H1 (cell line): Measurements from ENCODE around the gene RCAN3. TPM values are rescaled to one million over a fixed set of nuclear protein-coding genes. Genes with fewer than 3 reads are reported as not detected.

Experiments
- CTCF ChIA-PET: fragments of 300-600 bp; sonication (Branson Sonifier 250); formaldehyde crosslinking; loops from one replicate; lab custom pipeline; 2021; ENCODE audit not compliant: partially characterized antibody; lab: Charles Lee
- POLR2A ChIA-PET: fragments of 300-600 bp; sonication (Branson Sonifier 250); formaldehyde crosslinking; loops from one replicate; lab custom pipeline; 2021; ENCODE audit warnings: inconsistent platforms; ENCODE audit not compliant: partially characterized antibody; lab: Charles Lee
- DNase-seq, 2 experiments: peaks; one replicate each; pipeline versions ENCODE4 v3.0.0 to v3.0.0-alpha.2; 2010 to 2022; ENCODE audit warnings: low spot score in 2 of 2, low read depth in 1 of 2, mixed read lengths in 1 of 2
- FAIRE-seq: peaks from 2 replicates; lab custom pipeline; 2011; peaks lifted over from hg19 to GRCh38; lab: Jason Lieb, UNC
- H2AFZ ChIP-seq: 2 replicates; pipeline ENCODE4 v1.8.1; 2012; ENCODE audit warnings: low read length, inconsistent platforms
- H2AK5ac ChIP-seq: 2 replicates; pipeline ENCODE4 v1.6.1; 2013; ENCODE audit warnings: low read depth, low read length
- H2BK120ac ChIP-seq: replicated peaks from 2 replicates; pipeline ENCODE3; 2013; ENCODE audit warnings: low read depth, low read length, inconsistent platforms
- H2BK12ac ChIP-seq: 2 replicates; pipeline ENCODE4 v1.6.1; 2013; ENCODE audit warnings: low read depth, low read length
- H2BK15ac ChIP-seq: 2 replicates; pipeline ENCODE4 v1.6.1; 2013; ENCODE audit warnings: low read length
- H2BK20ac ChIP-seq: 2 replicates; pipeline ENCODE4 v1.6.1; 2013; ENCODE audit warnings: low read length
- H2BK5ac ChIP-seq: 2 replicates; pipeline ENCODE4 v1.6.1; 2013; ENCODE audit warnings: low read depth, low read length
- H3K14ac ChIP-seq: 2 replicates; pipeline ENCODE4 v1.6.1; 2013; ENCODE audit warnings: inconsistent platforms; ENCODE audit not compliant: insufficient read length
- H3K18ac ChIP-seq: 2 replicates; pipeline ENCODE4 v1.6.1; 2013; ENCODE audit warnings: low read length; ENCODE audit errors: extremely low read depth
- H3K23ac ChIP-seq: 2 replicates; pipeline ENCODE4 v1.6.1; 2013; ENCODE audit warnings: inconsistent platforms; ENCODE audit not compliant: insufficient read length
- H3K23me2 ChIP-seq: 2 replicates; pipeline ENCODE4 v1.6.1; 2013; ENCODE audit warnings: low read depth, low read length
- H3K27ac ChIP-seq: 2 replicates; pipeline ENCODE4 v1.6.1; 2011; ENCODE audit warnings: low read depth, low read length, inconsistent platforms
- H3K27me3 ChIP-seq, 4 experiments: replicated peaks in 1 of 4; 1 replicate in 1 of 4; 2 replicates in 3 of 4; pipeline versions ENCODE4 v1.6.1 to v1.8.1; 2011 to 2013; ENCODE audit warnings: low read length in 3 of 4, mild to moderate bottlenecking in 3 of 4, inconsistent platforms in 2 of 4, mixed read lengths in 2 of 4, moderate library complexity in 1 of 4; ENCODE audit not compliant: control insufficient read depth in 3 of 4, insufficient read depth in 3 of 4; ENCODE audit errors: extremely low read depth in 1 of 4
- H3K36me3 ChIP-seq, 4 experiments: 2 replicates each; pipeline versions ENCODE4 v1.6.1 to v1.8.1; 2011 to 2013; ENCODE audit warnings: mild to moderate bottlenecking in 4 of 4, low read length in 3 of 4, moderate library complexity in 2 of 4, control low read depth in 1 of 4, inconsistent platforms in 1 of 4; ENCODE audit not compliant: insufficient read depth in 4 of 4, control insufficient read depth in 2 of 4
- H3K4ac ChIP-seq: replicated peaks from 2 replicates; pipeline ENCODE3; 2013; ENCODE audit warnings: low read length, low read depth, mixed read lengths, inconsistent platforms; ENCODE audit not compliant: insufficient read length
- H3K4me1 ChIP-seq, 4 experiments: replicated peaks in 1 of 4; 1 replicate in 1 of 4; 2 replicates in 3 of 4; pipeline versions ENCODE4 v1.6.1 to v1.8.1; 2011 to 2013; ENCODE audit warnings: low read length in 3 of 4, inconsistent platforms in 2 of 4, mixed read lengths in 1 of 4; ENCODE audit not compliant: insufficient read depth in 4 of 4, control insufficient read depth in 3 of 4
- H3K4me2 ChIP-seq, 2 experiments: 2 replicates each; pipeline versions ENCODE4 v1.6.1 to v1.8.1; 2011 to 2013; ENCODE audit warnings: low read depth in 2 of 2, low read length in 2 of 2, control low read depth in 1 of 2, inconsistent platforms in 1 of 2, mild to moderate bottlenecking in 1 of 2; ENCODE audit not compliant: insufficient read depth in 1 of 2
- H3K4me3 ChIP-seq, 4 experiments: fragments of 200-600, 300-600 bp in 1 of 4; sonication (generic), shearing (Covaris generic), sonication (Bioruptor Twin) in 1 of 4; 2 replicates each; pipeline versions ENCODE4 v1.5.1 to v1.8.1; 2011 to 2016; ENCODE audit warnings: low read length in 4 of 4, low read depth in 3 of 4, control low read depth in 2 of 4, inconsistent platforms in 2 of 4, mild to moderate bottlenecking in 2 of 4, mixed read lengths in 1 of 4, moderate library complexity in 1 of 4; ENCODE audit not compliant: insufficient read depth in 2 of 4; ENCODE audit errors: extremely low read depth in 1 of 4
- H3K56ac ChIP-seq: replicated peaks from 2 replicates; pipeline ENCODE3; 2013; ENCODE audit warnings: low read depth, mild to moderate bottlenecking, mixed read lengths, low read length, inconsistent platforms; ENCODE audit not compliant: insufficient read length
- H3K79me1 ChIP-seq: 2 replicates; pipeline ENCODE4 v1.6.1; 2013; ENCODE audit warnings: low read depth, low read length, control low read depth
- H3K79me2 ChIP-seq, 2 experiments: 2 replicates each; pipeline versions ENCODE4 v1.6.1 to v1.8.1; 2012 to 2013; ENCODE audit warnings: low read length in 2 of 2, mild to moderate bottlenecking in 2 of 2, inconsistent platforms in 1 of 2; ENCODE audit not compliant: insufficient read depth in 2 of 2, control insufficient read depth in 1 of 2
- H3K9ac ChIP-seq, 4 experiments: replicated peaks in 1 of 4; 1 replicate in 1 of 4; 2 replicates in 3 of 4; pipeline versions ENCODE4 v1.6.1 to v1.8.1; 2011 to 2013; ENCODE audit warnings: low read depth in 3 of 4, low read length in 3 of 4, control low read depth in 2 of 4, mild to moderate bottlenecking in 2 of 4, moderate library complexity in 2 of 4, inconsistent platforms in 1 of 4; ENCODE audit errors: extremely low read depth in 1 of 4
- H3K9me3 ChIP-seq, 2 experiments: 2 replicates each; pipeline versions ENCODE4 v1.6.1 to v1.8.1; 2012 to 2013; ENCODE audit warnings: mild to moderate bottlenecking in 2 of 2, moderate library complexity in 2 of 2, control low read depth in 1 of 2, inconsistent platforms in 1 of 2, low read depth in 1 of 2, low read length in 1 of 2, mixed read lengths in 1 of 2; ENCODE audit not compliant: insufficient read depth in 2 of 2
- H4K20me1 ChIP-seq, 2 experiments: replicated peaks in 1 of 2; 2 replicates each; pipeline versions ENCODE3 to v1.8.1; 2011 to 2013; ENCODE audit warnings: inconsistent platforms in 2 of 2, low read length in 2 of 2, mild to moderate bottlenecking in 1 of 2; ENCODE audit not compliant: insufficient read depth in 2 of 2, control insufficient read depth in 1 of 2
- H4K5ac ChIP-seq: 2 replicates; pipeline ENCODE4 v1.6.1; 2013; ENCODE audit warnings: low read length, low read depth, mixed read lengths, inconsistent platforms; ENCODE audit not compliant: insufficient read length
- H4K8ac ChIP-seq: 2 replicates; pipeline ENCODE4 v1.8.0; 2013; ENCODE audit warnings: mild to moderate bottlenecking, moderate library complexity, low read length, inconsistent platforms; ENCODE audit not compliant: insufficient read depth; ENCODE audit errors: extremely low read depth
- H4K91ac ChIP-seq: replicated peaks from 2 replicates; pipeline ENCODE3; 2013; ENCODE audit warnings: low read length, mixed read lengths, inconsistent platforms; ENCODE audit not compliant: insufficient read length
- CBX8 ChIP-seq: fragments of 300-800, 300-1000 bp; sonication (generic); IDR thresholded peaks from 2 replicates; pipeline ENCODE4 v1.7.1; 2016; ENCODE audit warnings: low read depth, low read length, borderline replicate concordance
- EP300 ChIP-seq, 2 experiments: IDR thresholded peaks; 1 replicate in 1 of 2; 2 replicates in 1 of 2; pipeline ENCODE4 v1.6.1; 2011 to 2012; ENCODE audit warnings: low read depth in 2 of 2, low read length in 2 of 2, mild to moderate bottlenecking in 2 of 2, borderline replicate concordance in 1 of 2, inconsistent platforms in 1 of 2, moderate library complexity in 1 of 2
- KDM4A ChIP-seq: IDR thresholded peaks from one replicate; pipeline ENCODE4 v1.7.1; 2012; ENCODE audit warnings: low read depth, mild to moderate bottlenecking, moderate library complexity, low read length, inconsistent platforms; ENCODE audit not compliant: severe bottlenecking
- NRF1 ChIP-seq: IDR thresholded peaks from 2 replicates; pipeline ENCODE4 v1.6.1; 2011; ENCODE audit warnings: mild to moderate bottlenecking, low read depth, low read length, improper control_type of control experiment
- POU5F1 ChIP-seq: IDR thresholded peaks from 2 replicates; pipeline ENCODE4 v1.6.1; 2011; ENCODE audit warnings: low read depth, mild to moderate bottlenecking, low read length, moderate library complexity
- RAD21 ChIP-seq, 2 experiments: IDR thresholded peaks in 1 of 2; conservative IDR thresholded peaks in 1 of 2; 2 replicates each; pipeline ENCODE4 v1.6.1; 2011; ENCODE audit warnings: low read depth in 2 of 2, low read length in 2 of 2, improper control_type of control experiment in 1 of 2, inconsistent platforms in 1 of 2, mild to moderate bottlenecking in 1 of 2, moderate library complexity in 1 of 2
- RFX5 ChIP-seq: IDR thresholded peaks from 2 replicates; pipeline ENCODE4 v1.6.1; 2011; ENCODE audit warnings: low read depth, low read length, improper control_type of control experiment, borderline replicate concordance
- RNF2 ChIP-seq: fragments of 200-900, 300-1000 bp; sonication (generic); IDR thresholded peaks from 2 replicates; pipeline ENCODE4 v1.7.1; 2016; ENCODE audit warnings: borderline replicate concordance, low read depth, mild to moderate bottlenecking, antibody characterized with exemption, low read length; ENCODE audit not compliant: poor library complexity, severe bottlenecking; ENCODE audit errors: missing control alignments
- RXRA ChIP-seq: IDR thresholded peaks from 2 replicates; pipeline ENCODE4 v1.6.1; 2011; ENCODE audit warnings: low read depth, mild to moderate bottlenecking, low read length, moderate library complexity; ENCODE audit not compliant: insufficient read depth
- SIX5 ChIP-seq: IDR thresholded peaks from 2 replicates; pipeline ENCODE4 v1.6.1; 2011; ENCODE audit warnings: mild to moderate bottlenecking, low read depth, low read length
- SP1 ChIP-seq: IDR thresholded peaks from 2 replicates; pipeline ENCODE4 v1.6.1; 2011; ENCODE audit warnings: low read depth, low read length
- SRF ChIP-seq: IDR thresholded peaks from 2 replicates; pipeline ENCODE4 v1.6.1; 2011; ENCODE audit warnings: mild to moderate bottlenecking, low read depth, low read length, moderate library complexity
- TCF12 ChIP-seq: IDR thresholded peaks from 2 replicates; pipeline ENCODE4 v1.6.1; 2011; ENCODE audit warnings: low read depth, mild to moderate bottlenecking, low read length
- WGBS, 2 experiments: shearing (Covaris generic) in 1 of 2; methylation state at CpG; one replicate each; pipeline versions ENCODE4 v1.1.6 to v1.1.7; 2013 to 2015; ENCODE audit warnings: low lambda C conversion rate in 2 of 2, mixed read lengths in 2 of 2, inconsistent platforms in 1 of 2, low coverage in 1 of 2, missing lambda C conversion rate in 1 of 2; ENCODE audit not compliant: insufficient replicate concordance in 2 of 2, insufficient coverage in 1 of 2, insufficient read length in 1 of 2; ENCODE audit errors: extremely low coverage in 1 of 2, missing lambda C conversion rate in 1 of 2; 5-methylcytosine and 5-hydroxymethylcytosine counted together
- polyA plus RNA-seq, 7 experiments: library from polyadenylated mRNA; depleted of rRNA in 3 of 7; stranded (reverse) in 5 of 7; unstranded in 2 of 7; fragments of >200 nt in 5 of 7; fragments of 200-250 nt in 2 of 7; gene quantifications; 1 replicate in 5 of 7; 2 replicates in 1 of 7; 4 replicates in 1 of 7; pipeline versions ENCODE4 v1.2.1 to v1.2.3, GENCODE V29; 2011 to 2013; ENCODE audit warnings: missing spikeins in 2 of 7, mixed read lengths in 2 of 7
- total RNA-seq: library from RNA; stranded (reverse); fragmentation: NEBNext Ultra II Directional; extraction: Animal tissue kit (Norgen Biotek cat#: 25700); gene quantifications from 2 replicates; pipeline ENCODE4 v1.2.1, GENCODE V29; 2021

Gene RCAN3
- total and polyA plus RNA-seq, 2 of the 8 experiments (the other 6 are each of a cell fraction or from before 2014, with no cell fraction given) = 5.6 to 16.6 TPM

DNA sequence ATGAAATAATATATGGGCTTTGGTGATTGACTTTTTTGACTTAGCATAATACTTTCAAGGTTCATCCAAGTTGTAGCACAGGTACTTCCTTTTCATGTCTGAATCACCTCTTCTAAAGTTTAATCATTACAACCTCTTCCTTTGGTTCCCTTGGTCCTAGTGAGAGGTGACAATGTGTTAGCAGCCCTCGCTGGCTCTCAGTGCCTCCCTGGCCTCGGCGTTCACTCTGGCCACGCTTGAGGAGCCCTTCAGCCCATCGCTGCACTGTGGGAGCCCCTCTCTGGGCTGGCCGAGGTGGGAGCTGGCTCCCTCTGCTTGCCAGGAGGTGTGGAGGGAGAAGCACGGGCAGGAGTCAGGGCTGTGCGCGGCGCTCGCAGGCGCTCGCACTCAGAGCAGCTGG is 13.0 kb upstream of the RCAN3 start:
- Histone ChIP-seq H3K4me1 (no peaks in the 10 kb centered on the region; a peak in 1 of 7 replicates), H3K18ac (no peak overlapping the region), H2BK15ac (no peak overlapping the region), H4K20me1 (no peaks in the 10 kb centered on the region), H3K27me3 (no peaks in the 10 kb centered on the region), H3K79me1 (no peaks in the 10 kb centered on the region), H4K91ac (no peak overlapping the region), H2AK5ac (no peak overlapping the region), H3K4me3 (no peak overlapping the region), H4K8ac (no peak overlapping the region), H3K14ac (no peak overlapping the region), H3K23ac (no peak overlapping the region), H4K5ac (no peak overlapping the region), H3K27ac (no peak overlapping the region), H2BK20ac (no peak overlapping the region), H2BK5ac (no peak overlapping the region), H3K23me2 (no peaks in the 10 kb centered on the region), H3K4ac (no peak overlapping the region), H2AFZ (no peak overlapping the region), H3K9me3 (peaks cover 16 to 18% of the 10 kb centered on the region in 2 experiments; a peak in 3 of 4 replicates), H2BK120ac (no peak overlapping the region), H2BK12ac (no peak overlapping the region), H3K9ac (no peak overlapping the region), H3K56ac (no peak overlapping the region), H3K36me3 (peaks cover 0 to 8% (median 0%) of the 10 kb centered on the region in 4 experiments; a peak in 2 of 8 replicates), H3K4me2 (no peak overlapping the region), H3K79me2 (no peaks in the 10 kb centered on the region)
- 93% methylated on average over 12 of the region's 13 CpGs; no CpG with 5 or more reads in 1 of the 2 experiments for WGBS, 2 experiments
- FAIRE-seq = no peak
- no peak for DNase-seq
- POLR2A ChIA-PET = interaction anchor here (1.0 kb wide), 1 partner anchor 8 kb away, joined by 3 read pairs; no protein-coding TSS in a partner anchor
- CTCF ChIA-PET = interaction anchor here (0.7 to 2.9 kb wide), 6 partner anchors 13 to 98 kb away, joined by 3 to 12 read pairs (median 5); partner anchors contain the start of gene RCAN3
- TF ChIP-seq SIX5 = no peak
- TF ChIP-seq KDM4A = no peak
- no peak for TF ChIP-seq NRF1
- TF ChIP-seq CBX8 = no peak
- no peak for TF ChIP-seq TCF12
- TF ChIP-seq SP1 = no peak
- no peak for TF ChIP-seq POU5F1
- TF ChIP-seq RNF2 = no peak
- TF ChIP-seq RFX5 = no peak
- no peak for TF ChIP-seq RXRA
- TF ChIP-seq EP300 (IDR thresholded peaks at IDR 0.05; ENCODE audit: borderline replicate concordance in 1 of 2, low read depth in 2 of 2, low read length in 2 of 2) = no peak
- TF ChIP-seq RAD21 (IDR thresholded peaks at IDR 0.05 in 1 of 2, conservative IDR thresholded peaks at IDR 0.05 in 1 of 2; ENCODE audit: low read depth in 2 of 2, low read length in 2 of 2) = no peak
- TF ChIP-seq SRF = no peak
